ENCODE measurements around the gene RSPH1.
A peak's percentile ranks its signal among the peaks of the same experiment; 100 is the strongest.

Gene RSPH1

GRCh38 chr21:42496120-42496838 is at the start of gene RSPH1:
Gene RSPH1, minus strand, starts transcription at chr21:42496224. Its CDS starts 38 bp downstream, at chr21:42496186.
- DNase-seq = peak; percentile 94

GRCh38 chr21:42545745-42546144 is 49.7 kb upstream of the RSPH1 start:
- no peak for DNase-seq

- no peak for DNase-seq
Observed at GRCh38 chr21:42545317-42545716, 49.3 kb upstream of the RSPH1 start.

- no peak for DNase-seq
Observed at GRCh38 chr21:42544544-42544943, 48.5 kb upstream of the RSPH1 start.

- DNase-seq = no peak
Observed at GRCh38 chr21:42543106-42543847, 47.3 kb upstream of the RSPH1 start.

GRCh38 chr21:42542596-42542995 is 46.6 kb upstream of the RSPH1 start:
- DNase-seq = no peak

- no peak for DNase-seq
Observed at GRCh38 chr21:42542196-42542595, 46.2 kb upstream of the RSPH1 start.

GRCh38 chr21:42541618-42542017 is 45.6 kb upstream of the RSPH1 start:
- DNase-seq = no peak

- DNase-seq = no peak
Observed at GRCh38 chr21:42541174-42541573, 45.1 kb upstream of the RSPH1 start.

- no peak for DNase-seq
Observed at GRCh38 chr21:42540396-42540795, 44.4 kb upstream of the RSPH1 start.

GRCh38 chr21:42539931-42540343 is 43.9 kb upstream of the RSPH1 start:
- DNase-seq = no peak

GRCh38 chr21:42539342-42539741 is 43.3 kb upstream of the RSPH1 start:
- DNase-seq = no peak

GRCh38 chr21:42538479-42539275 is 42.7 kb upstream of the RSPH1 start:
- DNase-seq = no peak

GRCh38 chr21:42537106-42537742 is 41.2 kb upstream of the RSPH1 start:
- no peak for DNase-seq

- no peak for DNase-seq
Observed at GRCh38 chr21:42536601-42537000, 40.6 kb upstream of the RSPH1 start.

- no peak for DNase-seq
Observed at GRCh38 chr21:42535602-42536171, 39.7 kb upstream of the RSPH1 start.

GRCh38 chr21:42534421-42535378 is 38.7 kb upstream of the RSPH1 start:
- no peak for DNase-seq

- DNase-seq = no peak
Observed at GRCh38 chr21:42533963-42534355, 37.9 kb upstream of the RSPH1 start.

- DNase-seq = no peak
Observed at GRCh38 chr21:42533306-42533962, 37.4 kb upstream of the RSPH1 start.

- DNase-seq = no peak
Observed at GRCh38 chr21:42532466-42533181, 36.6 kb upstream of the RSPH1 start.
